ENCODE measurements around the gene DGKQ. TPM values are rescaled to one million over a fixed set of nuclear protein-coding genes. Genes with fewer than 3 reads are reported as not detected.

DGKQ gene
- total and polyA plus RNA-seq, 7 experiments from 2014 or later, result 1.5 to 28.0 (median 16.5) TPM

GRCh38 chr4:986428-986878, 13.1 kb upstream of the DGKQ start:
- H3K4me3 Mint-ChIP-seq, result peak overlapping the region; percentile 87 to 95 (median 92)
- H3K9me3 Mint-ChIP-seq, result no peaks in the 10 kb centered on the region
- Histone ChIP-seq H3K27me3 (ENCODE audit: control insufficient read depth in 2 of 2, insufficient read depth in 2 of 2, low read length in 2 of 2) (no peaks in the 10 kb centered on the region), H3K36me3 (ENCODE audit: control insufficient read depth in 2 of 3, insufficient read depth in 3 of 3, low read length in 3 of 3) (peaks cover 0 to 27% (median 0%) of the 10 kb centered on the region in 3 experiments), H3K9me3 (ENCODE audit: control insufficient read depth in 2 of 3, low read length in 3 of 3) (no peaks in the 10 kb centered on the region), H3K27ac (ENCODE audit: low read depth, low read length) (peak overlapping the region; percentile 78), H3K4me1 (ENCODE audit: control insufficient read depth in 2 of 2, insufficient read depth in 2 of 2, low read length in 2 of 2) (peaks cover 19 to 21% of the 10 kb centered on the region in 2 donors), H3K4me3 (ENCODE audit: low read length) (peak overlapping the region; percentile 82)
- ATAC-seq (peak; percentile 18), DNase-seq (no peak)
- H3K27me3 Mint-ChIP-seq, result no peaks in the 10 kb centered on the region
- peak overlapping the region; percentile 76 to 90 (median 81) for H3K27ac Mint-ChIP-seq
- ChIA-PET CTCF (interaction anchor here (0.6 to 3.0 kb wide), 2 partner anchors 245 to 1798 kb away, joined by 3 to 19 read pairs; no protein-coding TSS in a partner anchor), POLR2A (interaction anchor here (1.3 to 2.1 kb wide), 2 partner anchors 55 to 205 kb away, joined by 3 to 14 read pairs; partner anchors contain the start of genes GAK and TMEM175)
- peaks cover 0 to 3% (median 0%) of the 10 kb centered on the region in 5 donors for H3K36me3 Mint-ChIP-seq
- H3K4me1 Mint-ChIP-seq, result peaks cover 11 to 34% (median 22%) of the 10 kb centered on the region in 7 donors
- intact Hi-C loops (cut with micrococcal nuclease), result loop anchor here (1.0 to 10.0 kb wide), 10 partner anchors 13 to 742 kb away; partner anchors contain the start of genes CTBP1 (in 1 of the 2), DGKQ (in 1 of the 2), FGFRL1 (in 1 of the 2) and GAK (in 1 of the 2)

GRCh38 chr4:985123-985830, 11.9 kb upstream of the DGKQ start:
- Mint-ChIP-seq H3K4me3 (peak overlapping the region; percentile 49 to 93 (median 84)), H3K9me3 (no peaks in the 10 kb centered on the region), H3K36me3 (peaks cover 0 to 3% (median 0%) of the 10 kb centered on the region in 5 donors), H3K27me3 (no peaks in the 10 kb centered on the region), H3K27ac (peak overlapping the region in 7 of 9 donors; percentile 65 to 90 (median 75)), H3K4me1 (peaks cover 11 to 34% (median 22%) of the 10 kb centered on the region in 7 donors)
- Histone ChIP-seq H3K36me3 (ENCODE audit: control insufficient read depth in 2 of 3, insufficient read depth in 3 of 3, low read length in 3 of 3) (peaks cover 0 to 16% (median 0%) of the 10 kb centered on the region in 3 experiments), H3K4me3 (ENCODE audit: low read length) (peak overlapping the region; percentile 82), H3K27ac (ENCODE audit: low read depth, low read length) (peak overlapping the region; percentile 53), H3K4me1 (ENCODE audit: control insufficient read depth in 2 of 2, insufficient read depth in 2 of 2, low read length in 2 of 2) (peaks cover 19 to 21% of the 10 kb centered on the region in 2 donors), H3K9me3 (ENCODE audit: control insufficient read depth in 2 of 3, low read length in 3 of 3) (no peaks in the 10 kb centered on the region), H3K27me3 (ENCODE audit: control insufficient read depth in 2 of 2, insufficient read depth in 2 of 2, low read length in 2 of 2) (no peaks in the 10 kb centered on the region)
- ATAC-seq (peak; percentile 57), DNase-seq (peak in 8 of 9 donors; percentile 50 to 75 (median 65))
- POLR2A ChIA-PET, result interaction anchor here (0.7 kb wide), 1 partner anchor 1964 kb away, joined by 4 read pairs; no protein-coding TSS in a partner anchor
- intact Hi-C loops (cut with micrococcal nuclease), result loop anchor here in 1 of 2 donors (5.0 to 10.0 kb wide), 2 partner anchors 262 to 740 kb away; partner anchors contain the start of gene CTBP1
- CTCF ChIA-PET, result interaction anchor here (0.6 kb wide), 1 partner anchor 77 kb away, joined by 3 read pairs; no protein-coding TSS in a partner anchor

DNA sequence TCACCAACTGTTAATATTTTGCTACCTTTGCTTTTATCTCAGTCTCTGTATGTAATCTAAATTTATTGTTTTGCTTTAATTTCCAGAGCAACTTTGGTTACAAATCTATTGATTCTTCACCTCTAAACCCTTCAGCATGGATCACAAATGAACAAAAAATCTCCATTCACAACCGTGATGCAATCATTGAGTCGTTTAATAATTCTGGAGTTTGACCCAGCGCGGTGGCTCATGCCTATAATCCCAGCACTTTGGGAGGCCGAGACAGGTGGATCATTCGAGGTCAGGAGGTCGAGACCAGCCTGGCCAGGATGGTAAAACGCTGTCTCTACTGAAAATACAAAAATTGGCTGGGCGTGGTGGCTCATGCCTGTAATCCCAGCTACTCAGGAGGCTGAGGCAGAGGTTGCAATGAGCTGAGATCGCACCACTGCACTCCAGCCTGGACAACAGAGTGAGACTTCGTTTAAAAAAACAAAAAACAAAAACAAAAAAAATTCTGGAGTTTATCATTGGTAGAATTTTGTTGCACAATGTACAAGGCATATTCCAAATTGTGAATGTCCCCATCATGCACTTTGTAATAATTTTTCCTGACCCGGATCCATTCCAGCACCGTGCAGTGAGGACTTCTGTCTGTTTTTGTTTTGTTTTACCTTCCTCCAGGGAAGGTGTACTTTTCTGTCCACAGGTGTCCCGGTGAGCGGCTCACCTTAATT, 11.1 kb upstream of the DGKQ start:
- Histone ChIP-seq H3K27me3 (ENCODE audit: control insufficient read depth in 2 of 2, insufficient read depth in 2 of 2, low read length in 2 of 2) (no peaks in the 10 kb centered on the region), H3K9me3 (ENCODE audit: control insufficient read depth in 2 of 3, low read length in 3 of 3) (no peaks in the 10 kb centered on the region), H3K27ac (ENCODE audit: low read depth, low read length) (peak overlapping the region; percentile 53), H3K4me3 (ENCODE audit: low read length) (peak overlapping the region; percentile 63), H3K36me3 (ENCODE audit: control insufficient read depth in 2 of 3, insufficient read depth in 3 of 3, low read length in 3 of 3) (peaks cover 0 to 8% (median 0%) of the 10 kb centered on the region in 3 experiments), H3K4me1 (ENCODE audit: control insufficient read depth in 2 of 2, insufficient read depth in 2 of 2, low read length in 2 of 2) (peaks cover 19 to 21% of the 10 kb centered on the region in 2 donors)
- CTCF ChIA-PET, result no interaction called here
- DNase-seq (no peak), ATAC-seq (no peak)
- intact Hi-C loops (cut with micrococcal nuclease), result loop anchor here in 1 of 2 donors (5.0 to 10.0 kb wide), 2 partner anchors 263 to 740 kb away; partner anchors contain the start of gene CTBP1
- Mint-ChIP-seq H3K27me3 (no peaks in the 10 kb centered on the region), H3K4me1 (peaks cover 13 to 34% (median 22%) of the 10 kb centered on the region in 7 donors), H3K36me3 (peaks cover 0 to 3% (median 0%) of the 10 kb centered on the region in 5 donors), H3K4me3 (peak overlapping the region; percentile 49 to 93 (median 80)), H3K9me3 (no peaks in the 10 kb centered on the region), H3K27ac (peak overlapping the region in 7 of 9 donors; percentile 53 to 86 (median 70))
- POLR2A ChIA-PET, result no interaction called here

DNA sequence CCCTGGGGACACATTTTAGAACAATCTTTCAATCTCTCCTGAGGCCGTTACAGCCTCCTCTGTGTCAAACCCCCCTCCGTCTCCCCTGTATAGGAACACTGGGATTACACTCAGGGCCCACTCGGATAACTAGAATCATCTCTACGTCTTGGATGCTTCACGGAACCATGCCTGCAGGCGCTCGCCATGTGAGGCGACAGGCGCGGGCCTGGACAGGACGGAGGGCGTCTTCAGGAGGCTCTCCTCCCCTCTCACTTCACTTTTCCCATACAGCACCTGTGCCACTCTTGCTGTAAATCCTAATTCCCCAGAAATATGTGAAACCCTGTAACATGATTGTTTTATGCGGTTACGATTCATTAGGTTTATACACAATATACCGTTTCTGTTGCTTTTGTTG, 9.4 kb upstream of the DGKQ start:
- Histone ChIP-seq H3K4me3 (ENCODE audit: low read length) (no peak overlapping the region), H3K9me3 (ENCODE audit: control insufficient read depth in 2 of 3, low read length in 3 of 3) (no peaks in the 10 kb centered on the region), H3K4me1 (ENCODE audit: control insufficient read depth in 2 of 2, insufficient read depth in 2 of 2, low read length in 2 of 2) (peaks cover 19 to 21% of the 10 kb centered on the region in 2 donors), H3K27ac (ENCODE audit: low read depth, low read length) (no peak overlapping the region), H3K27me3 (ENCODE audit: control insufficient read depth in 2 of 2, insufficient read depth in 2 of 2, low read length in 2 of 2) (no peaks in the 10 kb centered on the region), H3K36me3 (ENCODE audit: control insufficient read depth in 2 of 3, insufficient read depth in 3 of 3, low read length in 3 of 3) (no peaks in the 10 kb centered on the region)
- Mint-ChIP-seq H3K27me3 (no peaks in the 10 kb centered on the region), H3K9me3 (no peaks in the 10 kb centered on the region), H3K27ac (no peak overlapping the region), H3K4me1 (peaks cover 13 to 34% (median 20%) of the 10 kb centered on the region in 7 donors), H3K4me3 (no peak overlapping the region), H3K36me3 (peaks cover 0 to 3% (median 0%) of the 10 kb centered on the region in 5 donors)
- ChIA-PET POLR2A (no interaction called here), CTCF (no interaction called here)
- no peak for DNase-seq
- intact Hi-C loops (cut with micrococcal nuclease), result loop anchor here in 1 of 2 donors (10.0 kb wide), 1 partner anchor 738 kb away; no protein-coding TSS in a partner anchor
- ATAC-seq, result no peak

GRCh38 chr4:982291-982690, 8.9 kb upstream of the DGKQ start:
- H3K27me3 Mint-ChIP-seq, result no peaks in the 10 kb centered on the region

More at GRCh38 chr4:982291-982690, 8.9 kb upstream of the DGKQ start:
- intact Hi-C loops (cut with micrococcal nuclease), result loop anchor here in 1 of 2 donors (10.0 kb wide), 1 partner anchor 737 kb away; no protein-coding TSS in a partner anchor
- no peaks in the 10 kb centered on the region for H3K9me3 Mint-ChIP-seq
- Histone ChIP-seq H3K27me3 (ENCODE audit: control insufficient read depth in 2 of 2, insufficient read depth in 2 of 2, low read length in 2 of 2) (no peaks in the 10 kb centered on the region), H3K4me1 (ENCODE audit: control insufficient read depth in 2 of 2, insufficient read depth in 2 of 2, low read length in 2 of 2) (peaks cover 18 to 19% of the 10 kb centered on the region in 2 donors), H3K36me3 (ENCODE audit: control insufficient read depth in 2 of 3, insufficient read depth in 3 of 3, low read length in 3 of 3) (no peaks in the 10 kb centered on the region), H3K4me3 (ENCODE audit: low read length) (no peak overlapping the region), H3K27ac (ENCODE audit: low read depth, low read length) (no peak overlapping the region), H3K9me3 (ENCODE audit: control insufficient read depth in 2 of 3, low read length in 3 of 3) (no peaks in the 10 kb centered on the region)
- POLR2A ChIA-PET, result no interaction called here
- CTCF ChIA-PET, result interaction anchor here (0.7 kb wide), 1 partner anchor 13 kb away, joined by 3 read pairs; no protein-coding TSS in a partner anchor
- no peak overlapping the region for H3K27ac Mint-ChIP-seq
- H3K36me3 Mint-ChIP-seq, result peaks cover 0 to 3% (median 0%) of the 10 kb centered on the region in 5 donors
- DNase-seq (no peak), ATAC-seq (no peak)
- peaks cover 13 to 34% (median 19%) of the 10 kb centered on the region in 7 donors for H3K4me1 Mint-ChIP-seq
- H3K4me3 Mint-ChIP-seq, result no peak overlapping the region

Data from naive thymus-derived CD4-positive, alpha-beta T cell (primary cell).